SU-DHL-6 (cell line): Measurements from ENCODE around the gene HSF2BP.

Source experiments
- EZH2phosphoT487 ChIP-seq: fragments of 200-600 bp; sonication (generic), shearing (Covaris generic); conservative IDR thresholded peaks from 2 replicates; pipeline ENCODE4 v1.6.1; 2018; ENCODE audit warnings: mild to moderate bottlenecking, antibody characterized with exemption, low read length, moderate library complexity, mixed read lengths
- TF ChIP-seq, protein P1 (sequence below): fragments of 200-600 bp; sonication (generic); IDR thresholded peaks from one replicate; pipeline ENCODE4 v1.5.1; 2017; ENCODE audit warnings: antibody characterized with exemption, mild to moderate bottlenecking, low read length, moderate library complexity; ENCODE audit not compliant: insufficient read depth, poor library complexity, severe bottlenecking

DNA sequence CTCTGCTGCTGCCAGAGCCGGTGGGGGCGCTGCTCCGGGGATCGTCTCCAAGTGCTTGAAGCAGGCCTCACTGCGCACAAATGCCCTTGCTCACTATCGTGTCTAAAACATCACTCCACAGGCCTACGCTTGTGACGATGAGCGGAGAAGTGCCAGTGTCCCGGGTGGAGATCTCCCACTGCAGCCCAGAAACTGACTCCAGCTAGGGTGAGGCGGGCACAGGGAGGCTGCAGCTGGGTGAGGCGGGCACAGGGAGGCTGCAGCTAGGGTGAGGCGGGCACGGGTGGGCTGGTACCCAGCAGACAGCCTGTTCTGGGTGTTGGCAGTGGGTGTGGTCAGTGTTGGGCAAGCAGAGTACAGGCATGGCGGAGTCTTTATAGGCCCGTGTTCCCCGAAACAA is 36.9 kb upstream of the HSF2BP start:
- TF ChIP-seq, protein P1, sequence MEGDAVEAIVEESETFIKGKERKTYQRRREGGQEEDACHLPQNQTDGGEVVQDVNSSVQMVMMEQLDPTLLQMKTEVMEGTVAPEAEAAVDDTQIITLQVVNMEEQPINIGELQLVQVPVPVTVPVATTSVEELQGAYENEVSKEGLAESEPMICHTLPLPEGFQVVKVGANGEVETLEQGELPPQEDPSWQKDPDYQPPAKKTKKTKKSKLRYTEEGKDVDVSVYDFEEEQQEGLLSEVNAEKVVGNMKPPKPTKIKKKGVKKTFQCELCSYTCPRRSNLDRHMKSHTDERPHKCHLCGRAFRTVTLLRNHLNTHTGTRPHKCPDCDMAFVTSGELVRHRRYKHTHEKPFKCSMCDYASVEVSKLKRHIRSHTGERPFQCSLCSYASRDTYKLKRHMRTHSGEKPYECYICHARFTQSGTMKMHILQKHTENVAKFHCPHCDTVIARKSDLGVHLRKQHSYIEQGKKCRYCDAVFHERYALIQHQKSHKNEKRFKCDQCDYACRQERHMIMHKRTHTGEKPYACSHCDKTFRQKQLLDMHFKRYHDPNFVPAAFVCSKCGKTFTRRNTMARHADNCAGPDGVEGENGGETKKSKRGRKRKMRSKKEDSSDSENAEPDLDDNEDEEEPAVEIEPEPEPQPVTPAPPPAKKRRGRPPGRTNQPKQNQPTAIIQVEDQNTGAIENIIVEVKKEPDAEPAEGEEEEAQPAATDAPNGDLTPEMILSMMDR = no peak
- TF ChIP-seq EZH2phosphoT487 = no peak
